ENCODE measurements around the gene CDK5RAP1.

CDK5RAP1 gene

GRCh38 chr20:33352258-33353012, 48.9 kb downstream of the CDK5RAP1 start:
- H3K27me3 ChIP-seq (ENCODE audit: control insufficient read depth, insufficient read depth, low read length): no peaks in the 10 kb centered on the region
- H3K4me3 ChIP-seq (ENCODE audit: low read length): no peak overlapping the region
- H3K4me1 ChIP-seq (ENCODE audit: control insufficient read depth, insufficient read depth, low read length): no peaks in the 10 kb centered on the region
- no peaks in the 10 kb centered on the region for H3K9me3 ChIP-seq (ENCODE audit: control insufficient read depth, low read length)
- H3K36me3 ChIP-seq (ENCODE audit: control insufficient read depth, insufficient read depth, low read length): no peaks in the 10 kb centered on the region
- no peak overlapping the region for H3K9ac ChIP-seq (ENCODE audit: low read length)

DNA sequence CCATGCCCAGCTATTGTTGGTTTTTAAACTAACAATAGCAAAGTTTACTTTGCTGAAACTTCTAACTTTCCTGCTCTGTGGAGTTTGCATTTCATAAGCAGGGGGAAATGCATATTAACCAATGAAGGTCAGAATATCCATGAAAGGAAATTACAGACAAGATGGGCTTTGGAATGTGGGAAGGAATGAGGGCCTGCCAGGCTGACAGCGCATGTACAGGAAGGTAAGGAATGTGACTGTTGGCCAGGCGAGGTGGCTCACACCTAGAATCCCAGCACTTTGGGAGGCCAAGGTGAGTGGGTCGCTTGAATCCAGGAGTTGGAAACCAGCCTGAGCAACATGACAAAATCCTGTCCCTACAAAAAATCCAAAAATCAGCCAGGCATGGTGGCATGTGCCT, 49.6 kb downstream of the CDK5RAP1 start:
- Histone ChIP-seq H3K9me3 (ENCODE audit: control insufficient read depth, low read length) (no peaks in the 10 kb centered on the region), H3K4me3 (ENCODE audit: low read length) (no peak overlapping the region), H3K9ac (ENCODE audit: low read length) (no peak overlapping the region), H3K27me3 (ENCODE audit: control insufficient read depth, insufficient read depth, low read length) (no peaks in the 10 kb centered on the region), H3K4me1 (ENCODE audit: control insufficient read depth, insufficient read depth, low read length) (no peaks in the 10 kb centered on the region), H3K36me3 (ENCODE audit: control insufficient read depth, insufficient read depth, low read length) (no peaks in the 10 kb centered on the region)

DNA sequence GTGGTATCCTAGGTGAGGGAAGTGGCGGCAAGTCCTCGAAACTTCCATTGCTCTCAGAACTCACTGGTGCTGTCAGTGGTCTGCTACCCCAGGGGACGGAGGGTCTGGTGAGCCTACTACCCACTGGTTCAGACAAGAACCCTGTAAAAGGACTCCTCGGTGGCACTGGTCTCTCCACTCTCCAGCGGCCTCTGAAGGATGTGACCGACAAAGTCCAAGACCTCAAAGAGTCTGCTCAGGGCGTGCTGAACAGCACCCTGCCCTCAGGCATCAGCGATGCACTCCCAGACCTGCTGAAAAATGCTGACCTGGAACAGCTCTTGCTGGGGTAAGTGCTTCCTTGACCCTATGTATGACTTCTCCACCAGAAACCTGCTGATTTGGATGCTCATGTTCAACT, 51.8 kb downstream of the CDK5RAP1 start:
- no peaks in the 10 kb centered on the region for H3K4me1 ChIP-seq (ENCODE audit: control insufficient read depth, insufficient read depth, low read length)
- H3K9ac ChIP-seq (ENCODE audit: low read length): no peak overlapping the region
- no peaks in the 10 kb centered on the region for H3K9me3 ChIP-seq (ENCODE audit: control insufficient read depth, low read length)
- H3K36me3 ChIP-seq (ENCODE audit: control insufficient read depth, insufficient read depth, low read length): no peaks in the 10 kb centered on the region
- no peaks in the 10 kb centered on the region for H3K27me3 ChIP-seq (ENCODE audit: control insufficient read depth, insufficient read depth, low read length)
- H3K4me3 ChIP-seq (ENCODE audit: low read length): no peak overlapping the region

DNA sequence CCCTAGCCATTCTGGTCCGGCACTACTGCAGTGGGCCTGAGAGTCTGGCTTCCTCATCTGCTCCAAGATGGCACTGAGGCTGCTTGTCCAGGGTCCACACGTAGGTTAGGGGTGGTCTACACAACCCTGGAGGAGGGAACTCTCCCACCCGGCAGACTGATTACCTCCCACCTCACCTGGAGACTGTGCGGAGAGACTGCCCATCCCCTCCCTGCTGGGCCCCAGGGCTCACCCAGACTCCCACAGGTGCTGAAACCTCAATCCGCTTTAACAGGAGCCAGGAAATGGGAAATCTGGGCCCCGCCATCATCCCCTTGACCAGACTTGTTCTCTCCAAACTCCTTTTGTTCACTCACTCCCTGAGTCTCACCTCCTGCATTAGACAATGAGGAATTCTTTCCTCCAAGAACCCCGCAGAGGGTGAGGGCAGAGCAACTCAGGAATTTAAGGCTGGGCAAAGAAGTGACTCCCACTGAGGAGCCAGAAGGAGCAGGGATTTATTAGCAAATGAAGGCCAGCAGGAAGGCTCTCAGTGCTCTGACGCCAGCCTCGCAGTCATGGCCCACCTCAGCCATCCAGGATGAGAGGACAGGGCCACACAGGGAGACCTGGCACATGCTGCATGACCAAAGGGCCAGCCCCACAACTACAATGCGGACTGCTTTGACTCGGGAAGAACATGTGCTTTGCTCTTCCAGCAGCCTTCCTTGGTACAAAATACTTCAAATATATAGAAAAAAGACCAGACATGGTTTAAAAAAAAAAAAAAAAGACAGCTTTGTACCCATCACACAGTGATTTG, 53.0 kb downstream of the CDK5RAP1 start:
- no peaks in the 10 kb centered on the region for H3K36me3 ChIP-seq (ENCODE audit: control insufficient read depth, insufficient read depth, low read length)
- no peak overlapping the region for H3K4me3 ChIP-seq (ENCODE audit: low read length)
- no peaks in the 10 kb centered on the region for H3K9me3 ChIP-seq (ENCODE audit: control insufficient read depth, low read length)
- H3K9ac ChIP-seq (ENCODE audit: low read length): no peak overlapping the region
- no peaks in the 10 kb centered on the region for H3K4me1 ChIP-seq (ENCODE audit: control insufficient read depth, insufficient read depth, low read length)
- H3K27me3 ChIP-seq (ENCODE audit: control insufficient read depth, insufficient read depth, low read length): no peaks in the 10 kb centered on the region

DNA sequence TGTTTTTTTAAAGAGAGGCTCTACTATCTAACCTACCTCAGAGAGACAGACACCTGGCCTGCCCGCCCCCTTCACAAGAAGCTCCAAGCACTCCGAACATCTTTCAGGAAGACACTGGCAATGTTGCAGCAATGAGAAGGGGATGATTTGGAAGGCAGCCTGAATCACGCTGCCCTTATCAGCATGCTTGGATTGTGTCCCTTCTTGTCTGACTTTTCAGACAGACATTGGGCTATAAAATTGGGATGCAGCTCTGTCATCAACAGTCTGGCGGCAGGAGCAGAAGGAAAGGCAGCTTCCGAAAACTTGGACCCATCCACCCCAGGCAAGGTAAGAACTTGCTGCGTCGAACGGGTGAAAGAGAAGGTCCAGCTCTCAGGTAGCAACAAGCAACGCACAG, 56.0 kb downstream of the CDK5RAP1 start:
- Histone ChIP-seq H3K9me3 (ENCODE audit: control insufficient read depth, low read length) (no peaks in the 10 kb centered on the region), H3K27me3 (ENCODE audit: control insufficient read depth, insufficient read depth, low read length) (no peaks in the 10 kb centered on the region), H3K4me1 (ENCODE audit: control insufficient read depth, insufficient read depth, low read length) (no peaks in the 10 kb centered on the region), H3K36me3 (ENCODE audit: control insufficient read depth, insufficient read depth, low read length) (no peaks in the 10 kb centered on the region), H3K4me3 (ENCODE audit: low read length) (no peak overlapping the region), H3K9ac (ENCODE audit: low read length) (no peak overlapping the region)

- no peaks in the 10 kb centered on the region for H3K27me3 ChIP-seq (ENCODE audit: control insufficient read depth, insufficient read depth, low read length)
- no peaks in the 10 kb centered on the region for H3K36me3 ChIP-seq (ENCODE audit: control insufficient read depth, insufficient read depth, low read length)
- H3K9ac ChIP-seq (ENCODE audit: low read length): no peak overlapping the region
- H3K4me3 ChIP-seq (ENCODE audit: low read length): no peak overlapping the region
- H3K4me1 ChIP-seq (ENCODE audit: control insufficient read depth, insufficient read depth, low read length): no peaks in the 10 kb centered on the region
- no peaks in the 10 kb centered on the region for H3K9me3 ChIP-seq (ENCODE audit: control insufficient read depth, low read length)
These were observed 57.8 kb downstream of the CDK5RAP1 start for GRCh38 chr20:33343521-33343920.

- Histone ChIP-seq H3K36me3 (ENCODE audit: control insufficient read depth, insufficient read depth, low read length) (no peaks in the 10 kb centered on the region), H3K4me3 (ENCODE audit: low read length) (no peak overlapping the region), H3K9me3 (ENCODE audit: control insufficient read depth, low read length) (no peaks in the 10 kb centered on the region), H3K9ac (ENCODE audit: low read length) (no peak overlapping the region), H3K4me1 (ENCODE audit: control insufficient read depth, insufficient read depth, low read length) (no peaks in the 10 kb centered on the region), H3K27me3 (ENCODE audit: control insufficient read depth, insufficient read depth, low read length) (no peaks in the 10 kb centered on the region)
These were observed 61.7 kb downstream of the CDK5RAP1 start for GRCh38 chr20:33339515-33340058.

- Histone ChIP-seq H3K36me3 (ENCODE audit: control insufficient read depth, insufficient read depth, low read length) (no peaks in the 10 kb centered on the region), H3K4me3 (ENCODE audit: low read length) (no peak overlapping the region), H3K9ac (ENCODE audit: low read length) (no peak overlapping the region), H3K9me3 (ENCODE audit: control insufficient read depth, low read length) (no peaks in the 10 kb centered on the region), H3K27me3 (ENCODE audit: control insufficient read depth, insufficient read depth, low read length) (no peaks in the 10 kb centered on the region), H3K4me1 (ENCODE audit: control insufficient read depth, insufficient read depth, low read length) (no peaks in the 10 kb centered on the region)
These were observed 62.7 kb downstream of the CDK5RAP1 start for GRCh38 chr20:33338467-33339258.

GRCh38 chr20:33337531-33338165, 63.7 kb downstream of the CDK5RAP1 start:
- no peaks in the 10 kb centered on the region for H3K36me3 ChIP-seq (ENCODE audit: control insufficient read depth, insufficient read depth, low read length)
- H3K4me1 ChIP-seq (ENCODE audit: control insufficient read depth, insufficient read depth, low read length): no peaks in the 10 kb centered on the region
- no peaks in the 10 kb centered on the region for H3K9me3 ChIP-seq (ENCODE audit: control insufficient read depth, low read length)
- H3K9ac ChIP-seq (ENCODE audit: low read length): no peak overlapping the region
- no peak overlapping the region for H3K4me3 ChIP-seq (ENCODE audit: low read length)
- no peaks in the 10 kb centered on the region for H3K27me3 ChIP-seq (ENCODE audit: control insufficient read depth, insufficient read depth, low read length)

- Histone ChIP-seq H3K9ac (ENCODE audit: low read length) (no peak overlapping the region), H3K27me3 (ENCODE audit: control insufficient read depth, insufficient read depth, low read length) (no peaks in the 10 kb centered on the region), H3K4me3 (ENCODE audit: low read length) (no peak overlapping the region), H3K4me1 (ENCODE audit: control insufficient read depth, insufficient read depth, low read length) (no peaks in the 10 kb centered on the region), H3K9me3 (ENCODE audit: control insufficient read depth, low read length) (no peaks in the 10 kb centered on the region), H3K36me3 (ENCODE audit: control insufficient read depth, insufficient read depth, low read length) (no peaks in the 10 kb centered on the region)
These were observed 64.2 kb downstream of the CDK5RAP1 start for GRCh38 chr20:33337119-33337518.

GRCh38 chr20:33336375-33336774, 64.9 kb downstream of the CDK5RAP1 start:
- Histone ChIP-seq H3K36me3 (ENCODE audit: control insufficient read depth, insufficient read depth, low read length) (no peaks in the 10 kb centered on the region), H3K27me3 (ENCODE audit: control insufficient read depth, insufficient read depth, low read length) (no peaks in the 10 kb centered on the region), H3K4me1 (ENCODE audit: control insufficient read depth, insufficient read depth, low read length) (no peaks in the 10 kb centered on the region), H3K9ac (ENCODE audit: low read length) (no peak overlapping the region), H3K9me3 (ENCODE audit: control insufficient read depth, low read length) (no peaks in the 10 kb centered on the region), H3K4me3 (ENCODE audit: low read length) (no peak overlapping the region)
